HCT116 (cell line): ENCODE data around the gene CD247. TPM values are rescaled to one million over a fixed set of nuclear protein-coding genes. Genes with fewer than 3 reads are reported as not detected.

Experiments used
- ATAC-seq: fragments of 200-7000 bp; cut with Tn5 transposase; 2 replicates; pipeline ENCODE4 v1.9.1; 2020; ENCODE audit warnings: mild to moderate bottlenecking, moderate library complexity
- BruUV-seq: library from RNA; stranded (reverse); fragments of 400-500 nt; replicated peaks from 2 replicates; lab custom pipeline; 2021; lab: Mats Ljungman, UMichigan
- CTCF ChIA-PET: fragments of 300-600 bp; sonication (Branson Sonifier 250); formaldehyde crosslinking; loops from one replicate; lab custom pipeline; 2021; ENCODE audit warnings: antibody characterized with exemption; lab: Charles Lee
- POLR2A ChIA-PET: fragments of 300-600, 350-600 bp; sonication (Branson Sonifier 250); formaldehyde crosslinking; loops from one replicate; lab custom pipeline; 2021; ENCODE audit warnings: antibody characterized with exemption; lab: Charles Lee
- RAD21 ChIA-PET, 2 experiments: fragments of 300-600 bp; sonication (Branson Sonifier 250); formaldehyde crosslinking; loops; one replicate each; lab custom pipeline; 2023; ENCODE audit warnings: low total read pairs in 2 of 2; ENCODE audit not compliant: uncharacterized antibody in 2 of 2, unreplicated experiment in 2 of 2, low non-redundant PET in 1 of 2; lab: Charles Lee
- DNase-seq: peaks from one replicate; pipeline ENCODE4 v3.0.0-alpha.2; 2010; ENCODE audit warnings: low read depth, low spot score
- H2AFZ ChIP-seq: fragments of 200-600 bp; shearing (Covaris generic), sonication (generic); 2 replicates; pipeline ENCODE4 v1.6.1; 2017; ENCODE audit warnings: low read depth, mixed run types, mixed read lengths, antibody characterized with exemption, low read length; ENCODE audit not compliant: poor library complexity, severe bottlenecking
- H3K27ac ChIP-seq: 2 replicates; pipeline ENCODE4 v1.5.1; 2012; ENCODE audit warnings: low read depth, low read length
- H3K27me3 ChIP-seq: fragments of 200-600 bp; sonication (generic); 2 replicates; pipeline ENCODE4 v1.6.1; 2016; ENCODE audit warnings: mixed run types, low read length, mixed read lengths; ENCODE audit not compliant: insufficient read depth
- H3K36me3 ChIP-seq, 2 experiments: fragments of 200-500 bp in 1 of 2; fragments of 200-600 bp in 1 of 2; sonication (Bioruptor generic) in 1 of 2; sonication (generic) in 1 of 2; 2 replicates each; pipeline versions ENCODE4 v1.5.1 to v1.6.1; 2014 to 2016; ENCODE audit warnings: low read length in 2 of 2, inconsistent platforms in 1 of 2, mixed read lengths in 1 of 2, mixed run types in 1 of 2; ENCODE audit not compliant: insufficient read depth in 2 of 2, control insufficient read depth in 1 of 2
- H3K4me1 ChIP-seq, 2 experiments: fragments of 200-600 bp in 1 of 2; sonication (generic) in 1 of 2; 2 replicates each; pipeline versions ENCODE4 v1.5.1 to v1.6.1; 2012 to 2017; ENCODE audit warnings: low read length in 2 of 2, inconsistent platforms in 1 of 2, mild to moderate bottlenecking in 1 of 2, mixed read lengths in 1 of 2, mixed run types in 1 of 2, moderate library complexity in 1 of 2; ENCODE audit not compliant: insufficient read depth in 2 of 2, control insufficient read depth in 1 of 2
- H3K4me2 ChIP-seq: fragments of 200-600 bp; sonication (generic); 2 replicates; pipeline ENCODE4 v1.6.1; 2017; ENCODE audit warnings: mixed run types, low read length, mixed read lengths
- H3K4me3 ChIP-seq, 2 experiments: fragments of 200-600 bp in 1 of 2; sonication (generic) in 1 of 2; replicated peaks in 1 of 2; 2 replicates each; pipeline ENCODE4 v1.5.1; 2011 to 2016; ENCODE audit warnings: low read length in 2 of 2, control low read depth in 1 of 2, low read depth in 1 of 2, mild to moderate bottlenecking in 1 of 2, mixed read lengths in 1 of 2, mixed run types in 1 of 2
- H3K79me2 ChIP-seq: fragments of 200-600 bp; sonication (generic); 2 replicates; pipeline ENCODE4 v1.6.1; 2017; ENCODE audit warnings: mild to moderate bottlenecking, mixed run types, low read length, moderate library complexity, mixed read lengths; ENCODE audit not compliant: insufficient read depth
- H3K9ac ChIP-seq: fragments of 200-600 bp; sonication (generic); 2 replicates; pipeline ENCODE4 v1.6.1; 2016; ENCODE audit warnings: low read length, mixed read lengths
- H3K9me2 ChIP-seq: fragments of 200-600 bp; sonication (generic), shearing (Covaris generic); 2 replicates; pipeline ENCODE4 v1.6.1; 2017; ENCODE audit warnings: mixed run types, mild to moderate bottlenecking, moderate library complexity; ENCODE audit not compliant: insufficient read depth
- H3K9me3 ChIP-seq, 2 experiments: fragments of 200-500 bp in 1 of 2; fragments of 200-600 bp in 1 of 2; sonication (Bioruptor generic) in 1 of 2; sonication (generic) in 1 of 2; 2 replicates each; pipeline ENCODE4 v1.6.1; 2014 to 2017; ENCODE audit warnings: low read length in 2 of 2, mixed read lengths in 2 of 2, inconsistent platforms in 1 of 2, low read depth in 1 of 2, mild to moderate bottlenecking in 1 of 2, mixed run types in 1 of 2, moderate library complexity in 1 of 2; ENCODE audit not compliant: control insufficient read depth in 1 of 2, insufficient read depth in 1 of 2
- H4K20me1 ChIP-seq: fragments of 200-600 bp; sonication (generic), shearing (Covaris generic); 2 replicates; pipeline ENCODE4 v1.6.1; 2017; ENCODE audit warnings: mixed run types, mild to moderate bottlenecking, moderate library complexity; ENCODE audit not compliant: insufficient read depth
- ATF3 ChIP-seq: IDR thresholded peaks from 2 replicates; pipeline ENCODE4 v1.6.1; 2012
- EGR1 ChIP-seq: IDR thresholded peaks from 2 replicates; pipeline ENCODE4 v1.6.1; 2012; ENCODE audit warnings: low read depth
- ELF1 ChIP-seq: IDR thresholded peaks from 2 replicates; pipeline ENCODE4 v1.6.1; 2012; ENCODE audit warnings: low read depth, borderline replicate concordance
- POLR2AphosphoS5 ChIP-seq: IDR thresholded peaks from 2 replicates; pipeline ENCODE4 v1.6.1; 2011; ENCODE audit warnings: mild to moderate bottlenecking, low read depth, low read length, moderate library complexity
- SIN3A ChIP-seq: IDR thresholded peaks from 2 replicates; pipeline ENCODE4 v1.6.1; 2012; ENCODE audit warnings: low read depth
- SP1 ChIP-seq: IDR thresholded peaks from 2 replicates; pipeline ENCODE4 v1.6.1; 2012; ENCODE audit warnings: low read depth
- TCF7L2 ChIP-seq: IDR thresholded peaks from 2 replicates; pipeline ENCODE4 v1.7.0; 2011; ENCODE audit warnings: borderline replicate concordance, inconsistent platforms; ENCODE audit not compliant: insufficient read depth, insufficient read length; ENCODE audit errors: extremely low read depth
- YY1 ChIP-seq: IDR thresholded peaks from 2 replicates; pipeline ENCODE4 v1.6.1; 2011; ENCODE audit warnings: low read length, low read depth, moderate library complexity, mild to moderate bottlenecking; ENCODE audit not compliant: insufficient replicate concordance; ENCODE audit errors: extremely low read depth
- ZBTB33 ChIP-seq: IDR thresholded peaks from 2 replicates; pipeline ENCODE4 v1.6.1; 2011; ENCODE audit warnings: mild to moderate bottlenecking, low read length, moderate library complexity; ENCODE audit not compliant: insufficient replicate concordance; ENCODE audit errors: extremely low read depth
- ZFX ChIP-seq: fragments of 450-650 bp; IDR thresholded peaks from 2 replicates; pipeline ENCODE4 v1.6.1; 2017
- intact Hi-C: fragments of 100-400 bp; cut with micrococcal nuclease; formaldehyde crosslinking; loops from 2 replicates; pipeline ENCODE4 v1.10.0; 2022
- total RNA-seq: library from RNA; stranded (reverse); gene quantifications from one replicate; pipeline ENCODE4 v1.2.1, GENCODE V29; 2021; ENCODE audit not compliant: unreplicated experiment
- TF ChIP-seq, protein P1 (sequence below): IDR thresholded peaks from 2 replicates; pipeline ENCODE4 v1.6.1; 2012; ENCODE audit warnings: low read depth

CD247 gene
- total RNA-seq, 1 experiment from 2014 or later = 0.57 TPM

- Histone ChIP-seq H3K4me2 (no peak overlapping the region), H3K4me3 (no peak overlapping the region), H2AFZ (no peak overlapping the region), H3K36me3 (no peaks in the 10 kb centered on the region), H3K27ac (no peak overlapping the region), H4K20me1 (no peaks in the 10 kb centered on the region), H3K4me1 (no peaks in the 10 kb centered on the region), H3K9ac (no peak overlapping the region), H3K9me3 (no peaks in the 10 kb centered on the region), H3K27me3 (no peaks in the 10 kb centered on the region), H3K79me2 (no peaks in the 10 kb centered on the region), H3K9me2 (no peaks in the 10 kb centered on the region)
- ChIA-PET CTCF (no interaction called here), POLR2A (no interaction called here), RAD21 (no interaction called here)
- TF ChIP-seq TCF7L2 (no peak), ZBTB33 (no peak), ZFX (no peak), EGR1 (no peak), YY1 (no peak), ELF1 (no peak), SP1 (no peak), SIN3A (no peak), ATF3 (no peak), POLR2AphosphoS5 (no peak)
- TF ChIP-seq, protein P1, sequence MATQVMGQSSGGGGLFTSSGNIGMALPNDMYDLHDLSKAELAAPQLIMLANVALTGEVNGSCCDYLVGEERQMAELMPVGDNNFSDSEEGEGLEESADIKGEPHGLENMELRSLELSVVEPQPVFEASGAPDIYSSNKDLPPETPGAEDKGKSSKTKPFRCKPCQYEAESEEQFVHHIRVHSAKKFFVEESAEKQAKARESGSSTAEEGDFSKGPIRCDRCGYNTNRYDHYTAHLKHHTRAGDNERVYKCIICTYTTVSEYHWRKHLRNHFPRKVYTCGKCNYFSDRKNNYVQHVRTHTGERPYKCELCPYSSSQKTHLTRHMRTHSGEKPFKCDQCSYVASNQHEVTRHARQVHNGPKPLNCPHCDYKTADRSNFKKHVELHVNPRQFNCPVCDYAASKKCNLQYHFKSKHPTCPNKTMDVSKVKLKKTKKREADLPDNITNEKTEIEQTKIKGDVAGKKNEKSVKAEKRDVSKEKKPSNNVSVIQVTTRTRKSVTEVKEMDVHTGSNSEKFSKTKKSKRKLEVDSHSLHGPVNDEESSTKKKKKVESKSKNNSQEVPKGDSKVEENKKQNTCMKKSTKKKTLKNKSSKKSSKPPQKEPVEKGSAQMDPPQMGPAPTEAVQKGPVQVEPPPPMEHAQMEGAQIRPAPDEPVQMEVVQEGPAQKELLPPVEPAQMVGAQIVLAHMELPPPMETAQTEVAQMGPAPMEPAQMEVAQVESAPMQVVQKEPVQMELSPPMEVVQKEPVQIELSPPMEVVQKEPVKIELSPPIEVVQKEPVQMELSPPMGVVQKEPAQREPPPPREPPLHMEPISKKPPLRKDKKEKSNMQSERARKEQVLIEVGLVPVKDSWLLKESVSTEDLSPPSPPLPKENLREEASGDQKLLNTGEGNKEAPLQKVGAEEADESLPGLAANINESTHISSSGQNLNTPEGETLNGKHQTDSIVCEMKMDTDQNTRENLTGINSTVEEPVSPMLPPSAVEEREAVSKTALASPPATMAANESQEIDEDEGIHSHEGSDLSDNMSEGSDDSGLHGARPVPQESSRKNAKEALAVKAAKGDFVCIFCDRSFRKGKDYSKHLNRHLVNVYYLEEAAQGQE = no peak
- no TSS peak for BruUV-seq
- ATAC-seq = no peak
- intact Hi-C loops = no loop called here
- no peak for DNase-seq
Measured at GRCh38 chr1:167482184-167482583, 36.1 kb downstream of the CD247 start.
